Neural progenitor cell (in vitro differentiated cells): ENCODE results near the gene HEG1. TPM values are rescaled to one million over a fixed set of nuclear protein-coding genes. Genes with fewer than 3 reads are reported as not detected.

Source experiments
- DNase-seq: peaks from one replicate; pipeline ENCODE4 v3.0.0-alpha.2; 2016; ENCODE audit warnings: low spot score
- H2AFZ ChIP-seq: fragments of 200-600 bp; sonication (generic); replicated peaks from 2 replicates; pipeline ENCODE4 v1.6.1; 2016; ENCODE audit warnings: antibody characterized with exemption
- H3F3A ChIP-seq: fragments of 200-600 bp; sonication (generic); 2 replicates; pipeline ENCODE4 v1.6.1; 2016; ENCODE audit warnings: antibody characterized with exemption, low read depth
- H3K27ac ChIP-seq: fragments of 200-600 bp; sonication (generic); 2 replicates; pipeline ENCODE4 v1.5.1; 2016; ENCODE audit warnings: mild to moderate bottlenecking
- H3K27me3 ChIP-seq: fragments of 200-600 bp; sonication (generic); 2 replicates; pipeline ENCODE4 v1.6.1; 2016; ENCODE audit warnings: mild to moderate bottlenecking, moderate library complexity
- H3K36me3 ChIP-seq: fragments of 200-600 bp; sonication (generic); 2 replicates; pipeline ENCODE4 v1.5.1; 2016
- H3K4me1 ChIP-seq: fragments of 200-600 bp; sonication (generic); 2 replicates; pipeline ENCODE4 v1.6.1; 2016; ENCODE audit warnings: mixed run types
- H3K4me2 ChIP-seq: fragments of 200-600 bp; sonication (generic); 2 replicates; pipeline ENCODE4 v1.6.1; 2016
- H3K4me3 ChIP-seq: fragments of 200-600 bp; sonication (generic); 2 replicates; pipeline ENCODE4 v1.5.1; 2016
- H3K79me2 ChIP-seq: fragments of 200-600 bp; sonication (generic); 2 replicates; pipeline ENCODE4 v1.6.1; 2016; ENCODE audit warnings: low read depth
- H3K9ac ChIP-seq: fragments of 200-600 bp; sonication (generic); 2 replicates; pipeline ENCODE4 v1.6.1; 2016
- H3K9me3 ChIP-seq: fragments of 200-600 bp; sonication (generic); 2 replicates; pipeline ENCODE4 v1.5.1; 2016; ENCODE audit warnings: low read depth
- H4K20me1 ChIP-seq: fragments of 200-600 bp; sonication (generic); 2 replicates; pipeline ENCODE4 v1.6.1; 2016; ENCODE audit warnings: low read depth
- H3K27ac Mint-ChIP-seq: 3 replicates; pipeline ENCODE4 v1.8.0; 2021; ENCODE audit warnings: mixed read lengths
- H3K27me3 Mint-ChIP-seq: 2 replicates; pipeline ENCODE4 v1.8.0; 2022; ENCODE audit warnings: low read depth, mild to moderate bottlenecking, inconsistent platforms, moderate library complexity, mixed read lengths; ENCODE audit not compliant: insufficient read depth
- H3K36me3 Mint-ChIP-seq: 3 replicates; pipeline ENCODE4 v1.8.0; 2021; ENCODE audit warnings: mixed read lengths
- H3K4me1 Mint-ChIP-seq: 3 replicates; pipeline ENCODE4 v1.8.0; 2021; ENCODE audit warnings: mixed read lengths
- H3K4me3 Mint-ChIP-seq: 3 replicates; pipeline ENCODE4 v1.8.0; 2021; ENCODE audit warnings: mild to moderate bottlenecking, moderate library complexity, mixed read lengths
- H3K9me3 Mint-ChIP-seq: 3 replicates; pipeline ENCODE4 v1.8.0; 2020; ENCODE audit warnings: mixed read lengths
- EZH2 ChIP-seq: fragments of 200-600 bp; sonication (generic); IDR thresholded peaks from 2 replicates; pipeline ENCODE4 v1.6.1; 2017; ENCODE audit warnings: antibody characterized with exemption, mild to moderate bottlenecking, moderate library complexity
- EZH2phosphoT487 ChIP-seq: fragments of 200-600 bp; sonication (generic); IDR thresholded peaks from 2 replicates; pipeline ENCODE4 v1.6.1; 2017; ENCODE audit warnings: antibody characterized with exemption
- total RNA-seq: library from RNA; depleted of rRNA; stranded (reverse); fragments of >200 nt; gene quantifications from 2 replicates; pipeline ENCODE4 v1.2.3, GENCODE V29; 2015; ENCODE audit warnings: low replicate concordance
- TF ChIP-seq, protein P1 (sequence below): fragments of 200-600 bp; sonication (generic); IDR thresholded peaks from 2 replicates; pipeline ENCODE4 v1.5.1; 2017; ENCODE audit warnings: antibody characterized with exemption, mild to moderate bottlenecking

Gene HEG1
- total RNA-seq, 1 donor from 2014 or later = 11.4 TPM

GRCh38 chr3:125011941-125012340 is 43.9 kb downstream of the HEG1 start:
- Histone ChIP-seq H3K36me3 (no peaks in the 10 kb centered on the region), H3K79me2 (no peaks in the 10 kb centered on the region), H3K9me3 (no peaks in the 10 kb centered on the region), H3K27me3 (no peaks in the 10 kb centered on the region), H2AFZ (no peak overlapping the region), H3F3A (peaks cover 7% of the 10 kb centered on the region), H3K4me3 (no peak overlapping the region), H3K27ac (no peak overlapping the region), H4K20me1 (peaks cover 3% of the 10 kb centered on the region), H3K4me1 (peaks cover 4% of the 10 kb centered on the region), H3K4me2 (no peak overlapping the region), H3K9ac (no peak overlapping the region)
- H3K9me3 Mint-ChIP-seq = no peaks in the 10 kb centered on the region
- no peak overlapping the region for H3K4me3 Mint-ChIP-seq
- H3K36me3 Mint-ChIP-seq = peaks cover 71% of the 10 kb centered on the region
- no peaks in the 10 kb centered on the region for H3K27me3 Mint-ChIP-seq
- TF ChIP-seq, protein P1, sequence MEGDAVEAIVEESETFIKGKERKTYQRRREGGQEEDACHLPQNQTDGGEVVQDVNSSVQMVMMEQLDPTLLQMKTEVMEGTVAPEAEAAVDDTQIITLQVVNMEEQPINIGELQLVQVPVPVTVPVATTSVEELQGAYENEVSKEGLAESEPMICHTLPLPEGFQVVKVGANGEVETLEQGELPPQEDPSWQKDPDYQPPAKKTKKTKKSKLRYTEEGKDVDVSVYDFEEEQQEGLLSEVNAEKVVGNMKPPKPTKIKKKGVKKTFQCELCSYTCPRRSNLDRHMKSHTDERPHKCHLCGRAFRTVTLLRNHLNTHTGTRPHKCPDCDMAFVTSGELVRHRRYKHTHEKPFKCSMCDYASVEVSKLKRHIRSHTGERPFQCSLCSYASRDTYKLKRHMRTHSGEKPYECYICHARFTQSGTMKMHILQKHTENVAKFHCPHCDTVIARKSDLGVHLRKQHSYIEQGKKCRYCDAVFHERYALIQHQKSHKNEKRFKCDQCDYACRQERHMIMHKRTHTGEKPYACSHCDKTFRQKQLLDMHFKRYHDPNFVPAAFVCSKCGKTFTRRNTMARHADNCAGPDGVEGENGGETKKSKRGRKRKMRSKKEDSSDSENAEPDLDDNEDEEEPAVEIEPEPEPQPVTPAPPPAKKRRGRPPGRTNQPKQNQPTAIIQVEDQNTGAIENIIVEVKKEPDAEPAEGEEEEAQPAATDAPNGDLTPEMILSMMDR = no peak
- TF ChIP-seq EZH2phosphoT487 = no peak
- no peak for TF ChIP-seq EZH2
- no peak overlapping the region for H3K27ac Mint-ChIP-seq
- DNase-seq = peak; percentile 5
- peaks cover 4% of the 10 kb centered on the region for H3K4me1 Mint-ChIP-seq

GRCh38 chr3:125010393-125010792 is 45.4 kb downstream of the HEG1 start:
- Histone ChIP-seq H3K27me3 (no peaks in the 10 kb centered on the region), H3K9ac (no peak overlapping the region), H2AFZ (no peak overlapping the region), H3K27ac (no peak overlapping the region), H3K4me1 (peaks cover 17% of the 10 kb centered on the region), H4K20me1 (peaks cover 3% of the 10 kb centered on the region), H3K4me3 (no peak overlapping the region), H3K79me2 (no peaks in the 10 kb centered on the region), H3K9me3 (no peaks in the 10 kb centered on the region), H3K36me3 (no peaks in the 10 kb centered on the region), H3F3A (peaks cover 19% of the 10 kb centered on the region), H3K4me2 (no peak overlapping the region)
- Mint-ChIP-seq H3K36me3 (peaks cover 68% of the 10 kb centered on the region), H3K9me3 (no peaks in the 10 kb centered on the region), H3K27ac (no peak overlapping the region), H3K27me3 (no peaks in the 10 kb centered on the region), H3K4me3 (no peak overlapping the region), H3K4me1 (peaks cover 17% of the 10 kb centered on the region)
- TF ChIP-seq EZH2phosphoT487 (no peak), EZH2 (no peak)
- TF ChIP-seq, protein P1 = no peak
- no peak for DNase-seq

- Mint-ChIP-seq H3K4me3 (no peak overlapping the region), H3K36me3 (peaks cover 69% of the 10 kb centered on the region), H3K4me1 (peaks cover 33% of the 10 kb centered on the region), H3K27me3 (peaks cover 2% of the 10 kb centered on the region), H3K27ac (no peak overlapping the region), H3K9me3 (no peaks in the 10 kb centered on the region)
- no peaks in the 10 kb centered on the region for H3K27me3 ChIP-seq
- TF ChIP-seq, protein P1 = no peak
- TF ChIP-seq EZH2 (no peak), EZH2phosphoT487 (no peak)
- H3K9me3 ChIP-seq = no peaks in the 10 kb centered on the region
- H3K9ac ChIP-seq = no peak overlapping the region
- H3K79me2 ChIP-seq = no peaks in the 10 kb centered on the region
- no peak overlapping the region for H3K4me3 ChIP-seq
- H3K36me3 ChIP-seq = no peaks in the 10 kb centered on the region
- no peak for DNase-seq
- H3K4me2 ChIP-seq = no peak overlapping the region
- H3F3A ChIP-seq = peaks cover 19% of the 10 kb centered on the region
- no peak overlapping the region for H2AFZ ChIP-seq
- H3K27ac ChIP-seq = no peak overlapping the region
- no peaks in the 10 kb centered on the region for H4K20me1 ChIP-seq
- H3K4me1 ChIP-seq = peaks cover 32% of the 10 kb centered on the region
These were observed 47.0 kb downstream of the HEG1 start for GRCh38 chr3:125008766-125009165.
